HEK293 (cell line): ENCODE results near the gene CKAP4.

Experiments
- REST ChIP-seq: fragments of 450-650 bp; formaldehyde crosslinking; IDR thresholded peaks from 2 replicates; pipeline ENCODE4 v1.5.1; 2016; ENCODE audit warnings: missing biosample characterization, missing genetic modification characterization
- YY1 ChIP-seq: fragments of 450-650 bp; formaldehyde crosslinking; IDR thresholded peaks from 2 replicates; pipeline ENCODE4 v1.5.1; 2018; ENCODE audit warnings: missing biosample characterization, missing genetic modification characterization
- ZEB2 ChIP-seq: fragments of 450-650 bp; formaldehyde crosslinking; IDR thresholded peaks from 2 replicates; pipeline ENCODE4 v1.5.1; 2016; ENCODE audit warnings: missing biosample characterization, missing genetic modification characterization
- ZNF37A ChIP-seq: fragments of 450-650 bp; IDR thresholded peaks from 2 replicates; pipeline ENCODE4 v1.5.1; 2018; ENCODE audit warnings: missing biosample characterization, missing genetic modification characterization
- ZNF629 ChIP-seq: fragments of 450-650 bp; formaldehyde crosslinking; IDR thresholded peaks from 2 replicates; pipeline ENCODE4 v1.5.1; 2017; ENCODE audit warnings: missing biosample characterization, missing genetic modification characterization

GRCh38 chr12:106289196-106289681 is 41.4 kb upstream of the CKAP4 start:
- no peak for TF ChIP-seq ZNF37A (tag by site-specific recombination)
- TF ChIP-seq ZNF629, result no peak
- TF ChIP-seq REST (tag by site-specific recombination), result no peak
- TF ChIP-seq ZEB2 (tag by site-specific recombination), result no peak
- TF ChIP-seq YY1 (tag by site-specific recombination), result no peak
